Right atrium auricular region (tissue), 2 donors: Measurements from ENCODE around the gene MAD1L1. TPM values are rescaled to one million over a fixed set of nuclear protein-coding genes. Genes with fewer than 3 reads are reported as not detected.

Source experiments
- DNase-seq: peaks from one replicate; pipeline ENCODE4 v3.0.0-alpha.2; 2019; ENCODE audit warnings: low spot score
- H3K27ac ChIP-seq, 2 donors: fragments of 200-600 bp; sonication (generic); 1 replicate in 1 of 2; 2 replicates in 1 of 2; pipeline ENCODE4 v1.5.1; 2016 to 2019
- H3K27me3 ChIP-seq, 2 donors: fragments of 200-600 bp; sonication (generic); one replicate each; pipeline versions ENCODE4 v1.5.1 to v1.6.0; 2017 to 2019
- H3K36me3 ChIP-seq: fragments of 200-600 bp; sonication (generic); one replicate; pipeline ENCODE4 v1.5.1; 2016
- H3K4me1 ChIP-seq, 2 donors: fragments of 200-600 bp; sonication (generic); one replicate each; pipeline versions ENCODE4 v1.5.1 to v1.6.0; 2017 to 2019
- H3K4me3 ChIP-seq, 2 donors: fragments of 200-600 bp; sonication (generic); 1 replicate in 1 of 2; 2 replicates in 1 of 2; pipeline ENCODE4 v1.5.1; 2017 to 2019; ENCODE audit warnings: mild to moderate bottlenecking in 1 of 2, moderate library complexity in 1 of 2
- H3K9me3 ChIP-seq, 2 donors: fragments of 200-600 bp; sonication (generic); one replicate each; pipeline ENCODE4 v1.5.1; 2019
- CTCF ChIP-seq, 2 donors: fragments of 200-600 bp; sonication (generic); IDR thresholded peaks; one replicate each; pipeline ENCODE4 v1.5.1; 2019; ENCODE audit warnings: antibody characterized with exemption in 2 of 2
- total RNA-seq, 2 donors: library from RNA; depleted of rRNA; stranded (reverse); fragments of >200 nt; gene quantifications; one replicate each; pipeline ENCODE4 v1.1.0, GENCODE V29; 2016

MAD1L1 gene
- total RNA-seq, 2 donors from 2014 or later, result 13.3 to 31.9 TPM

GRCh38 chr7:2050511-2050866 is 182.3 kb downstream of the MAD1L1 start:
- no peak for DNase-seq
- TF ChIP-seq CTCF (IDR thresholded peaks at IDR 0.05), result no peak
- Histone ChIP-seq H3K9me3 (no peaks in the 10 kb centered on the region), H3K4me1 (peaks cover 0 to 8% of the 10 kb centered on the region in 2 donors), H3K27me3 (no peaks in the 10 kb centered on the region), H3K36me3 (no peaks in the 10 kb centered on the region), H3K4me3 (no peak overlapping the region), H3K27ac (no peak overlapping the region)

- TF ChIP-seq CTCF (IDR thresholded peaks at IDR 0.05), result no peak
- H3K27me3 ChIP-seq, result no peaks in the 10 kb centered on the region
- no peak overlapping the region for H3K27ac ChIP-seq
- no peak overlapping the region for H3K4me3 ChIP-seq
- no peaks in the 10 kb centered on the region for H3K36me3 ChIP-seq
- H3K9me3 ChIP-seq, result no peaks in the 10 kb centered on the region
- peaks cover 0 to 8% of the 10 kb centered on the region in 2 donors for H3K4me1 ChIP-seq
- DNase-seq, result no peak
Measured at GRCh38 chr7:2049782-2050510, 182.8 kb downstream of the MAD1L1 start.

- TF ChIP-seq CTCF (IDR thresholded peaks at IDR 0.05), result no peak
- Histone ChIP-seq H3K36me3 (no peaks in the 10 kb centered on the region), H3K4me1 (peaks cover 0 to 8% of the 10 kb centered on the region in 2 donors), H3K9me3 (no peaks in the 10 kb centered on the region), H3K27me3 (no peaks in the 10 kb centered on the region), H3K27ac (no peak overlapping the region), H3K4me3 (no peak overlapping the region)
- no peak for DNase-seq
Measured at GRCh38 chr7:2049111-2049781, 183.5 kb downstream of the MAD1L1 start.

- H3K27ac ChIP-seq, result no peak overlapping the region
- no peaks in the 10 kb centered on the region for H3K9me3 ChIP-seq
- peaks cover 0 to 8% of the 10 kb centered on the region in 2 donors for H3K4me1 ChIP-seq
- TF ChIP-seq CTCF (IDR thresholded peaks at IDR 0.05), result no peak
- DNase-seq, result no peak
- H3K27me3 ChIP-seq, result no peaks in the 10 kb centered on the region
- no peak overlapping the region for H3K4me3 ChIP-seq
- H3K36me3 ChIP-seq, result peaks cover 4% of the 10 kb centered on the region
Measured at GRCh38 chr7:2048531-2048930, 184.2 kb downstream of the MAD1L1 start.

GRCh38 chr7:2048006-2048405 is 184.7 kb downstream of the MAD1L1 start:
- no peaks in the 10 kb centered on the region for H3K9me3 ChIP-seq
- H3K27ac ChIP-seq, result no peak overlapping the region
- H3K4me1 ChIP-seq, result peaks cover 0 to 8% of the 10 kb centered on the region in 2 donors
- DNase-seq, result no peak
- TF ChIP-seq CTCF (IDR thresholded peaks at IDR 0.05), result no peak
- H3K27me3 ChIP-seq, result no peaks in the 10 kb centered on the region
- H3K4me3 ChIP-seq, result no peak overlapping the region
- peaks cover 5% of the 10 kb centered on the region for H3K36me3 ChIP-seq
